Parathyroid adenoma (tissue), 2 donors: ENCODE data around the gene P2RY14.

Source experiments
- H2AFZ ChIP-seq: fragments of 300-600 bp; sonication (generic); one replicate; pipeline ENCODE4 v1.7.0; 2017; ENCODE audit warnings: antibody characterized with exemption, mild to moderate bottlenecking
- H3K27ac ChIP-seq: fragments of 300-600 bp; sonication (generic); one replicate; pipeline ENCODE4 v1.7.0; 2017
- H3K27me3 ChIP-seq: fragments of 300-600 bp; sonication (generic); one replicate; pipeline ENCODE4 v1.7.0; 2017; ENCODE audit warnings: low read length; ENCODE audit not compliant: control insufficient read depth, insufficient read depth
- H3K36me3 ChIP-seq: fragments of 300-600 bp; sonication (generic); one replicate; pipeline ENCODE4 v1.7.0; 2017; ENCODE audit warnings: low read length; ENCODE audit not compliant: control insufficient read depth, insufficient read depth
- H3K4me1 ChIP-seq: fragments of 300-600 bp; sonication (generic); one replicate; pipeline ENCODE4 v1.7.0; 2017; ENCODE audit warnings: control low read depth
- H3K4me2 ChIP-seq: fragments of 300-600 bp; sonication (generic); one replicate; pipeline ENCODE4 v1.7.0; 2017; ENCODE audit warnings: low read length
- H3K4me3 ChIP-seq: fragments of 300-600 bp; sonication (generic); one replicate; pipeline ENCODE4 v1.7.0; 2017; ENCODE audit warnings: low read depth, low read length
- H3K79me2 ChIP-seq: fragments of 300-600 bp; sonication (generic); one replicate; pipeline ENCODE4 v1.7.0; 2017; ENCODE audit warnings: control low read depth
- H3K9ac ChIP-seq: fragments of 300-600 bp; sonication (generic); one replicate; pipeline ENCODE4 v1.7.0; 2017; ENCODE audit warnings: mild to moderate bottlenecking
- H3K9me3 ChIP-seq: fragments of 300-600 bp; sonication (generic); one replicate; pipeline ENCODE4 v1.7.0; 2017; ENCODE audit warnings: low read length; ENCODE audit not compliant: control insufficient read depth
- CTCF ChIP-seq: fragments of 300-600 bp; sonication (generic); IDR thresholded peaks from one replicate; pipeline ENCODE4 v1.7.0; 2017; ENCODE audit warnings: antibody characterized with exemption, mild to moderate bottlenecking
- donor health status: primary hyperparathyroidism.

Gene P2RY14

GRCh38 chr3:151305060-151305774 is 26.9 kb upstream of the P2RY14 start:
- no peaks in the 10 kb centered on the region for H3K36me3 ChIP-seq
- H3K27ac ChIP-seq = no peak overlapping the region
- H3K27me3 ChIP-seq = no peaks in the 10 kb centered on the region
- H3K9ac ChIP-seq = no peak overlapping the region
- peak; percentile 40 for TF ChIP-seq CTCF
- H3K79me2 ChIP-seq = no peaks in the 10 kb centered on the region
- H3K4me2 ChIP-seq = no peak overlapping the region
- H3K4me1 ChIP-seq = peaks cover 8% of the 10 kb centered on the region
- H2AFZ ChIP-seq = peak overlapping the region; percentile 38
- no peak overlapping the region for H3K4me3 ChIP-seq
- H3K9me3 ChIP-seq = no peaks in the 10 kb centered on the region

- no peak overlapping the region for H3K4me3 ChIP-seq
- no peaks in the 10 kb centered on the region for H3K79me2 ChIP-seq
- H3K36me3 ChIP-seq = no peaks in the 10 kb centered on the region
- H3K9ac ChIP-seq = no peak overlapping the region
- H3K27me3 ChIP-seq = no peaks in the 10 kb centered on the region
- H2AFZ ChIP-seq = no peak overlapping the region
- no peak overlapping the region for H3K4me2 ChIP-seq
- no peaks in the 10 kb centered on the region for H3K9me3 ChIP-seq
- no peak overlapping the region for H3K27ac ChIP-seq
- no peak for TF ChIP-seq CTCF
- peaks cover 8% of the 10 kb centered on the region for H3K4me1 ChIP-seq
Measured at GRCh38 chr3:151303751-151304150, 25.4 kb upstream of the P2RY14 start.

GRCh38 chr3:151301787-151302186 is 23.4 kb upstream of the P2RY14 start:
- H3K4me3 ChIP-seq = no peak overlapping the region
- no peak overlapping the region for H3K27ac ChIP-seq
- no peaks in the 10 kb centered on the region for H3K36me3 ChIP-seq

GRCh38 chr3:151300539-151300938 is 22.2 kb upstream of the P2RY14 start:
- no peaks in the 10 kb centered on the region for H3K79me2 ChIP-seq
- H3K4me1 ChIP-seq = peaks cover 8% of the 10 kb centered on the region
- no peak overlapping the region for H3K27ac ChIP-seq
- H2AFZ ChIP-seq = no peak overlapping the region
- TF ChIP-seq CTCF = no peak
- H3K36me3 ChIP-seq = no peaks in the 10 kb centered on the region
- H3K9me3 ChIP-seq = no peaks in the 10 kb centered on the region
- no peak overlapping the region for H3K9ac ChIP-seq
- H3K4me2 ChIP-seq = no peak overlapping the region
- no peak overlapping the region for H3K4me3 ChIP-seq
- no peaks in the 10 kb centered on the region for H3K27me3 ChIP-seq

More at GRCh38 chr3:151301787-151302186, 23.4 kb upstream of the P2RY14 start:
- Histone ChIP-seq H3K27me3 (no peaks in the 10 kb centered on the region), H3K9me3 (no peaks in the 10 kb centered on the region), H3K4me1 (peaks cover 8% of the 10 kb centered on the region), H3K4me2 (no peak overlapping the region), H3K9ac (no peak overlapping the region), H3K79me2 (no peaks in the 10 kb centered on the region), H2AFZ (no peak overlapping the region)
- TF ChIP-seq CTCF = no peak

- no peaks in the 10 kb centered on the region for H3K4me1 ChIP-seq
- no peak for TF ChIP-seq CTCF
- H2AFZ ChIP-seq = no peak overlapping the region
- H3K79me2 ChIP-seq = no peaks in the 10 kb centered on the region
- H3K9me3 ChIP-seq = no peaks in the 10 kb centered on the region
- H3K27me3 ChIP-seq = no peaks in the 10 kb centered on the region
- no peak overlapping the region for H3K4me2 ChIP-seq
- no peak overlapping the region for H3K27ac ChIP-seq
- H3K9ac ChIP-seq = no peak overlapping the region
- no peak overlapping the region for H3K4me3 ChIP-seq
- H3K36me3 ChIP-seq = no peaks in the 10 kb centered on the region
Measured at GRCh38 chr3:151299006-151299405, 20.7 kb upstream of the P2RY14 start.
